ENCODE data around the gene SLC39A11.

Gene SLC39A11

GRCh38 chr17:72717276-72717675 is 375.2 kb downstream of the SLC39A11 start:
- peak; percentile 33 for DNase-seq
- Histone ChIP-seq H3K36me3 (peaks cover 4% of the 10 kb centered on the region; the same call in 1 of the 2 replicates), H3K27ac (0 out of 2 replicates have a peak overlapping the region, but pooled peaks have one; percentile 33), H3K4me3 (ENCODE audit: low read depth, low read length) (no peak overlapping the region), H3K27me3 (ENCODE audit: insufficient read depth, low read depth, severe bottlenecking) (no peaks in the 10 kb centered on the region), H3K9me3 (ENCODE audit: severe bottlenecking) (no peaks in the 10 kb centered on the region)
- TF ChIP-seq CTCF (IDR thresholded peaks at IDR 0.05; ENCODE audit: low read depth, low read length), result no peak

GRCh38 chr17:72715906-72716572 is 376.4 kb downstream of the SLC39A11 start:
- Histone ChIP-seq H3K27me3 (ENCODE audit: insufficient read depth, low read depth, severe bottlenecking) (no peaks in the 10 kb centered on the region), H3K27ac (no peak overlapping the region), H3K36me3 (peaks cover 8% of the 10 kb centered on the region), H3K9me3 (ENCODE audit: severe bottlenecking) (peaks cover 6% of the 10 kb centered on the region), H3K4me3 (ENCODE audit: low read depth, low read length) (no peak overlapping the region)
- TF ChIP-seq CTCF (IDR thresholded peaks at IDR 0.05; ENCODE audit: low read depth, low read length), result no peak
- DNase-seq, result no peak

GRCh38 chr17:72714357-72714966 is 378.0 kb downstream of the SLC39A11 start:
- Histone ChIP-seq H3K27ac (no peak overlapping the region), H3K27me3 (ENCODE audit: insufficient read depth, low read depth, severe bottlenecking) (no peaks in the 10 kb centered on the region), H3K4me3 (ENCODE audit: low read depth, low read length) (no peak overlapping the region), H3K36me3 (peaks cover 22% of the 10 kb centered on the region), H3K9me3 (ENCODE audit: severe bottlenecking) (peaks cover 16% of the 10 kb centered on the region)
- no peak for TF ChIP-seq CTCF (IDR thresholded peaks at IDR 0.05; ENCODE audit: low read depth, low read length)
- no peak for DNase-seq

- no peak for TF ChIP-seq CTCF (IDR thresholded peaks at IDR 0.05; ENCODE audit: low read depth, low read length)
- no peak overlapping the region; the same call in 1 of the 2 replicates for H3K27ac ChIP-seq
- H3K36me3 ChIP-seq, result peaks cover 26% of the 10 kb centered on the region
- H3K27me3 ChIP-seq (ENCODE audit: insufficient read depth, low read depth, severe bottlenecking), result no peaks in the 10 kb centered on the region
- no peak overlapping the region for H3K4me3 ChIP-seq (ENCODE audit: low read depth, low read length)
- H3K9me3 ChIP-seq (ENCODE audit: severe bottlenecking), result peaks cover 16% of the 10 kb centered on the region
- DNase-seq, result no peak
Measured at GRCh38 chr17:72713701-72714100, 378.8 kb downstream of the SLC39A11 start.

GRCh38 chr17:72711521-72712310 is 380.8 kb downstream of the SLC39A11 start:
- DNase-seq, result peak; percentile 91
- H3K27ac ChIP-seq, result peak overlapping the region; percentile 70
- H3K27me3 ChIP-seq (ENCODE audit: insufficient read depth, low read depth, severe bottlenecking), result no peaks in the 10 kb centered on the region
- H3K36me3 ChIP-seq, result peaks cover 29% of the 10 kb centered on the region
- peaks cover 21% of the 10 kb centered on the region for H3K9me3 ChIP-seq (ENCODE audit: severe bottlenecking)
- no peak for TF ChIP-seq CTCF (IDR thresholded peaks at IDR 0.05; ENCODE audit: low read depth, low read length)
- no peak overlapping the region for H3K4me3 ChIP-seq (ENCODE audit: low read depth, low read length)

Data from WERI-Rb-1 (cell line).